Neuronal stem cell (in vitro differentiated cells): ENCODE results near the gene ACSS3.

ENCODE experiments used
- DNase-seq: peaks from one replicate; pipeline ENCODE4 v3.0.0-alpha.2; 2013; ENCODE audit warnings: low spot score
- H2AFZ ChIP-seq: one replicate; pipeline ENCODE4 v1.6.1; 2013; ENCODE audit warnings: mild to moderate bottlenecking, low read length, inconsistent platforms
- H2AK5ac ChIP-seq: 2 replicates; pipeline ENCODE4 v1.6.1; 2013; ENCODE audit warnings: low read depth, mild to moderate bottlenecking, inconsistent platforms, low read length, moderate library complexity, mixed read lengths
- H2BK120ac ChIP-seq: 2 replicates; pipeline ENCODE4 v1.6.1; 2013; ENCODE audit warnings: low read depth, mild to moderate bottlenecking, inconsistent platforms, low read length, moderate library complexity, mixed read lengths
- H2BK12ac ChIP-seq: one replicate; pipeline ENCODE4 v1.6.1; 2013; ENCODE audit warnings: low read length, inconsistent platforms
- H2BK15ac ChIP-seq: 2 replicates; pipeline ENCODE4 v1.6.1; 2013; ENCODE audit warnings: mild to moderate bottlenecking, low read length, inconsistent platforms, mixed read lengths
- H2BK5ac ChIP-seq: one replicate; pipeline ENCODE4 v1.6.1; 2013; ENCODE audit warnings: inconsistent platforms, mild to moderate bottlenecking, low read length, moderate library complexity
- H3K14ac ChIP-seq: one replicate; pipeline ENCODE4 v1.6.1; 2013; ENCODE audit warnings: low read length, inconsistent platforms
- H3K18ac ChIP-seq: 2 replicates; pipeline ENCODE4 v1.6.1; 2013; ENCODE audit warnings: low read length, inconsistent platforms
- H3K23ac ChIP-seq: 2 replicates; pipeline ENCODE4 v1.6.1; 2013; ENCODE audit warnings: low read depth, mild to moderate bottlenecking, mixed read lengths, low read length, inconsistent platforms; ENCODE audit not compliant: poor library complexity
- H3K27ac ChIP-seq: replicated peaks from 3 replicates; pipeline ENCODE4 v1.5.1; 2013; ENCODE audit warnings: low read length, inconsistent platforms
- H3K27me3 ChIP-seq, 3 experiments: 2 replicates each; pipeline ENCODE4 v1.6.1; 2013; ENCODE audit warnings: low read length in 3 of 3, mild to moderate bottlenecking in 2 of 3, inconsistent platforms in 1 of 3, low read depth in 1 of 3, mixed read lengths in 1 of 3, moderate library complexity in 1 of 3; ENCODE audit not compliant: control insufficient read depth in 3 of 3, insufficient read depth in 3 of 3
- H3K36me3 ChIP-seq, 2 donors: replicated peaks in 1 of 2; 2 replicates each; pipeline ENCODE4 v1.6.1; 2013; ENCODE audit warnings: low read length in 2 of 2; ENCODE audit not compliant: control insufficient read depth in 2 of 2, insufficient read depth in 2 of 2
- H3K4ac ChIP-seq: 2 replicates; pipeline ENCODE4 v1.6.1; 2013; ENCODE audit warnings: inconsistent platforms, mild to moderate bottlenecking, low read length, moderate library complexity
- H3K4me1 ChIP-seq, 2 donors: 1 replicate in 1 of 2; 2 replicates in 1 of 2; pipeline ENCODE4 v1.6.1; 2013; ENCODE audit warnings: low read length in 2 of 2, low read depth in 1 of 2; ENCODE audit not compliant: control insufficient read depth in 2 of 2, insufficient read depth in 1 of 2
- H3K4me2 ChIP-seq: one replicate; pipeline ENCODE4 v1.6.1; 2013; ENCODE audit warnings: mild to moderate bottlenecking, low read length, inconsistent platforms; ENCODE audit not compliant: insufficient read depth, poor library complexity, severe bottlenecking
- H3K4me3 ChIP-seq, 2 donors: 2 replicates each; pipeline ENCODE4 v1.5.1; 2013; ENCODE audit warnings: low read length in 2 of 2, mild to moderate bottlenecking in 2 of 2, inconsistent platforms in 1 of 2, moderate library complexity in 1 of 2
- H3K79me1 ChIP-seq: one replicate; pipeline ENCODE4 v1.6.1; 2013; ENCODE audit warnings: low read depth, mild to moderate bottlenecking, inconsistent platforms, low read length, moderate library complexity
- H3K9ac ChIP-seq: one replicate; pipeline ENCODE4 v1.6.1; 2013; ENCODE audit warnings: mild to moderate bottlenecking, low read depth, low read length, inconsistent platforms; ENCODE audit not compliant: poor library complexity
- H3K9me3 ChIP-seq, 2 donors: replicated peaks in 1 of 2; 2 replicates each; pipeline versions ENCODE3 to v1.6.1; 2013; ENCODE audit warnings: low read length in 2 of 2, mild to moderate bottlenecking in 2 of 2, inconsistent platforms in 1 of 2, low read depth in 1 of 2, mixed read lengths in 1 of 2, moderate library complexity in 1 of 2; ENCODE audit not compliant: control insufficient read depth in 2 of 2, insufficient read depth in 1 of 2
- H4K8ac ChIP-seq: one replicate; pipeline ENCODE4 v1.6.1; 2013; ENCODE audit warnings: low read depth, mild to moderate bottlenecking, inconsistent platforms, low read length, moderate library complexity
- H4K91ac ChIP-seq: one replicate; pipeline ENCODE4 v1.6.1; 2013; ENCODE audit warnings: low read length, low read depth, mild to moderate bottlenecking, inconsistent platforms; ENCODE audit not compliant: poor library complexity
- WGBS, 2 donors: extraction: QIAGEN DNeasy Blood & Tissue Kit; methylation state at CpG; one replicate each; pipeline ENCODE4 v1.1.7; 2013; ENCODE audit warnings: missing lambda C conversion rate in 2 of 2, mixed read lengths in 1 of 2; ENCODE audit not compliant: insufficient read length in 2 of 2, insufficient replicate concordance in 1 of 2; ENCODE audit errors: extremely low coverage in 2 of 2; 5-methylcytosine and 5-hydroxymethylcytosine counted together

Gene ACSS3

DNA sequence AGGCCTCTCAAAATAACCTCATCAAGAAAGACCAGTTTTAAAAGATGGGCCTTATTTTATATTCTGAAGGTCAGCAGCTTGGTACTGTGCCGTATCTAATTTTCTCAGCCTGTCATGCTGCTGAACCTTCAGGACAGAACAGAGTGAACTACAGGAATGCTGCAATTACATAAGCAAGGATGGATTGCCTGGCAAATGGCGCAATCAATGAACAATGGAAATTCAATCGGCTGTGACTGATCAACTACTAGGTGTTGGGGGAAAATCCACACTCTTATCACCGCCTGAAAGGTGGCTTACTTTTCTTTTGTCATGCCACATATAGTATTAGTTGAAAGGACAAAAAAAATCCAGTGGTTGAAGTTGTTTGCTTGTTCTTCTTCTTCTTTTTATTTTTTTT is 8.5 kb downstream of the ACSS3 start:
- no peak overlapping the region for H3K18ac ChIP-seq
- H2BK120ac ChIP-seq = no peak overlapping the region
- H3K27me3 ChIP-seq = no peaks in the 10 kb centered on the region
- no peaks in the 10 kb centered on the region for H3K9me3 ChIP-seq
- no peaks in the 10 kb centered on the region for H3K4me1 ChIP-seq
- H3K79me1 ChIP-seq = no peaks in the 10 kb centered on the region
- H3K36me3 ChIP-seq = no peaks in the 10 kb centered on the region
- no peak overlapping the region for H3K4me3 ChIP-seq
- H2AK5ac ChIP-seq = no peak overlapping the region
- no peak for DNase-seq
- no peak overlapping the region for H3K4ac ChIP-seq
- no peak overlapping the region for H3K14ac ChIP-seq
- no CpG with 5 or more reads among the region's 4 CpGs for WGBS, 2 donors
- H2BK15ac ChIP-seq = no peak overlapping the region
- no peak overlapping the region for H3K9ac ChIP-seq
- no peak overlapping the region for H3K4me2 ChIP-seq
- H2BK12ac ChIP-seq = no peak overlapping the region
- H4K91ac ChIP-seq = no peak overlapping the region
- H2AFZ ChIP-seq = no peak overlapping the region
- no peak overlapping the region for H3K27ac ChIP-seq
- H4K8ac ChIP-seq = no peak overlapping the region
- H2BK5ac ChIP-seq = no peak overlapping the region
- H3K23ac ChIP-seq = no peak overlapping the region

DNA sequence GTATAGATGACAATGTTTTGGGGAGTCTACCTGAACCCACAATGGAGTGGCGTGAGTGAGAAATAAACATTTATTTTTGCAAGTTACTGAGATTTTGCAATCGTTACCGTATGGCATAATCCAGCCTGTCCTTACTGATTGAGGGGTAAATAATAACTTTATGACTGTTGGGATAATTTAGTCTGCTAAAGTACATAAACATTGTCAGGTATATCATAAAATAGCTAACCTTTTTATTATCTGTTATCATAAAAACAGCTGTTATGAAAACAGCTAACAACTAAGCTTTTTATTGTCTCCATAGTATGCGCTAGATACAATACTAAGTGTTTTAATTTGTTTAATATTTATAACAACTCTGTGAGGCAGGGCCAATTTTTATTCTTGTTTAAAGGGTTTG is 10.3 kb downstream of the ACSS3 start:
- Histone ChIP-seq H3K4ac (no peak overlapping the region), H3K27me3 (no peaks in the 10 kb centered on the region), H2AK5ac (no peak overlapping the region), H3K27ac (no peak overlapping the region), H3K9ac (no peak overlapping the region), H3K4me3 (no peak overlapping the region), H3K14ac (no peak overlapping the region), H3K4me2 (no peak overlapping the region), H4K91ac (no peak overlapping the region), H3K79me1 (no peaks in the 10 kb centered on the region), H3K23ac (no peak overlapping the region), H2BK120ac (no peak overlapping the region), H3K9me3 (no peaks in the 10 kb centered on the region), H2AFZ (no peak overlapping the region), H3K36me3 (no peaks in the 10 kb centered on the region), H2BK5ac (no peak overlapping the region), H3K18ac (no peak overlapping the region), H2BK12ac (no peak overlapping the region), H3K4me1 (no peaks in the 10 kb centered on the region), H2BK15ac (no peak overlapping the region), H4K8ac (no peak overlapping the region)
- no CpG with 5 or more reads among the region's 4 CpGs for WGBS, 2 donors
- no peak for DNase-seq

DNA sequence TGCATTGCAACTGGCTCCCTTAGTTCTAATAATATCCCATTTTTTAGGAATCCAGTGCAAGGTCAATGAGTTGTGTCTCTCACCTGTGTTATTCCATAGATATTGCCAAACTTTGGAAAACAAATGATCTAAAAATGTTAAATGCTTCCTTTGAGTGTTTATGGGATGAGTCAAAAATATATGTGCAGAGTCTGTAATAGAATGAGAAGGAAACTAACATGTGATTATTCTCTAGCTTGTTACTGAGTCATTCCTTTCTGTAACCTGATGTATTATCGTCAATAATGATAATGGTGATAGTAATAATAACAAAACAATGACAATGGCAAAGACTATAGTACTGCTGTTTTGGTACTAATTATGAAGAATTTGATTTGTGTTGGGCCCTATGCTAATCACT is 11.5 kb downstream of the ACSS3 start:
- Histone ChIP-seq H3K27me3 (no peaks in the 10 kb centered on the region), H3K4me2 (no peak overlapping the region), H3K23ac (no peak overlapping the region), H3K4ac (no peak overlapping the region), H3K4me3 (no peak overlapping the region), H3K14ac (no peak overlapping the region), H4K8ac (no peak overlapping the region), H2BK15ac (no peak overlapping the region), H2AFZ (no peak overlapping the region), H3K9me3 (no peaks in the 10 kb centered on the region), H2AK5ac (no peak overlapping the region), H2BK5ac (no peak overlapping the region), H3K79me1 (no peaks in the 10 kb centered on the region), H4K91ac (no peak overlapping the region), H3K9ac (no peak overlapping the region), H3K4me1 (no peaks in the 10 kb centered on the region), H3K36me3 (no peaks in the 10 kb centered on the region), H3K27ac (no peak overlapping the region), H2BK120ac (no peak overlapping the region), H2BK12ac (no peak overlapping the region), H3K18ac (no peak overlapping the region)
- DNase-seq = no peak
- no CpG with 5 or more reads among the region's 1 CpG for WGBS, 2 donors

DNA sequence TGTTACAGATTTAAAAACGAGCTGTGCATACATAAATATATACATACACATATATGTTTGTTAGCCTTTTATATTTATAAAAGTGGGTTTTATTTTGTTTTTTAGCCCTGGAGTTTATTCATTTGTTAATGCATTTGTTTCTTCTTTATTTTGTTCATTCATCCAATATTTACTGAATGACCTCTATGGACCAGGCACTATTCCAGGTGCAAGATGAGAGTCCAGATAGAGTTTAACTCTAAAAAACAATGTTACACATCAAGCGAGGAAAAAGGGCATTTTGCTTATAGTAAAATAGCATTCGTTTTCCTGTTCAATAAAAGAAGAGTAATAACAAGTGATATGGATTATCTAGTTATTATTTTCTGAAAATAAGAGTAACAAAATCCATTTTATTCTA is 14.2 kb downstream of the ACSS3 start:
- Histone ChIP-seq H2BK12ac (no peak overlapping the region), H2AK5ac (no peak overlapping the region), H3K36me3 (no peaks in the 10 kb centered on the region), H3K4me3 (no peak overlapping the region), H4K91ac (no peak overlapping the region), H3K9me3 (no peaks in the 10 kb centered on the region), H2BK120ac (no peak overlapping the region), H4K8ac (no peak overlapping the region), H3K23ac (no peak overlapping the region), H3K14ac (no peak overlapping the region), H3K9ac (no peak overlapping the region), H3K27me3 (no peaks in the 10 kb centered on the region), H3K4me2 (no peak overlapping the region), H3K27ac (no peak overlapping the region), H3K4me1 (peaks cover 5 to 6% of the 10 kb centered on the region in 2 donors), H2BK5ac (no peak overlapping the region), H2BK15ac (no peak overlapping the region), H3K4ac (no peak overlapping the region), H3K79me1 (peaks cover 3% of the 10 kb centered on the region), H3K18ac (no peak overlapping the region), H2AFZ (no peak overlapping the region)
- no peak for DNase-seq
- WGBS, 2 donors = no CpG with 5 or more reads among the region's 3 CpGs
